Psoas muscle (tissue), 8 donors: ENCODE data around the gene F7. TPM values are rescaled to one million over a fixed set of nuclear protein-coding genes. Genes with fewer than 3 reads are reported as not detected.

Experiments
- ATAC-seq, 4 donors: fragments of 200-7000 bp; cut with Tn5 transposase; one replicate each; pipeline ENCODE4 v1.9.1; 2020; ENCODE audit warnings: moderate library complexity in 3 of 4, mild to moderate bottlenecking in 2 of 4
- DNase-seq, 2 donors: peaks; one replicate each; pipeline ENCODE4 v3.0.0-alpha.2; 2020
- H3K27ac ChIP-seq: fragments of 200-600 bp; one replicate; pipeline ENCODE4 v1.8.0; 2022
- H3K27me3 ChIP-seq, 3 donors: fragments of 200-600 bp in 1 of 3; one replicate each; pipeline versions ENCODE4 v1.6.1 to v1.8.0; 2013 to 2022; ENCODE audit warnings: low read length in 2 of 3, mild to moderate bottlenecking in 2 of 3, moderate library complexity in 1 of 3; ENCODE audit not compliant: insufficient read depth in 3 of 3
- H3K36me3 ChIP-seq, 2 donors: fragments of 200-600 bp in 1 of 2; one replicate each; pipeline versions ENCODE4 v1.6.1 to v1.8.0; 2013 to 2022; ENCODE audit warnings: low read depth in 1 of 2, mild to moderate bottlenecking in 1 of 2, moderate library complexity in 1 of 2; ENCODE audit not compliant: insufficient read depth in 1 of 2
- H3K4me1 ChIP-seq: fragments of 200-600 bp; one replicate; pipeline ENCODE4 v1.8.0; 2022
- H3K4me3 ChIP-seq: fragments of 200-600 bp; one replicate; pipeline ENCODE4 v1.8.0; 2022; ENCODE audit warnings: mild to moderate bottlenecking
- H3K9me3 ChIP-seq: fragments of 200-600 bp; one replicate; pipeline ENCODE4 v1.8.0; 2022
- WGBS, 3 donors: extraction: QIAGEN DNeasy Blood & Tissue Kit; methylation state at CpG; one replicate each; pipeline versions ENCODE4 v1.1.6 to v1.1.7; 2013; 5-methylcytosine and 5-hydroxymethylcytosine counted together
- intact Hi-C, 2 donors: fragments of 100-400 bp; cut with DNase I; formaldehyde crosslinking; loops; one replicate each; pipeline versions ENCODE4 v1.11.0 to v1.14.2; 2022
- polyA plus RNA-seq, 3 donors: library from polyadenylated mRNA; stranded (reverse); fragments of 200-250 nt; gene quantifications; one replicate each; pipeline ENCODE4 v1.2.3, GENCODE V29; 2013
- total RNA-seq, 4 donors: library from RNA; stranded (reverse); fragmentation: NEBNext Ultra II Directional in 2 of 4; extraction: Animal tissue kit (Norgen Biotek cat#: 25700) in 2 of 4; gene quantifications; one replicate each; pipeline versions ENCODE4 v1.2.1 to v1.2.4, GENCODE V29; 2021 to 2023
- TF ChIP-seq, protein P1 (sequence below): fragments of 200-600 bp; IDR thresholded peaks from one replicate; pipeline ENCODE4 v1.8.0; 2022; ENCODE audit warnings: antibody characterized with exemption
- donor health status: healthy with polysubstance abuse.
- donor health status: DM: no; HTN: no; CAD: no; lungs with moderate emphysema.
- donor health status: Bipolar disorder and iron deficiency.
- donor health status: healthy.
- donor health status: DM: yes; HTN: yes; CAD: no.
- donor health status: DM: no; HTN: no; CAD: no.
- donor health status: DM: no; HTN: no; CAD: no.
- donor health status: DM: yes; HTN: yes; CAD: no.

F7 gene
- total and polyA plus RNA-seq, 7 donors: 0.08 to 0.20 (median 0.10) TPM; not detected in 4

DNA sequence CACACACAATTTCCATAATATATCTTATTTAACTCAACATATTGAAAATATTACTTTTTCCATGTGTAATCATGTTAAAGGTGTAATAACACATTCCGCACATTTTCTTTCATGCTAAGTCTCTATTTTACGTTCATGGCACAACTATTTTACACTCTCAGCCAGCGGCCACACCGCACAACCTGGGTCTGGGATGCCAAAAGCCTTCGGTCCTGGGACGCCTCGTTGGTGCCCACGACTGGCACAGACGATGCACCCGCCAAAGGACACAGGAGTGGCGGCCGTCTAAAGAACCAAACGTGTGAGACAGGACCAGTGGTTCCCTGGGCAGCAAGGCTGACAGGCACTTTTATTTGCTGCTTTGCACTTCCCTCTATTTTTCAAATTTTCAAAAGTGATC is 42.8 kb downstream of the F7 start:
- DNase-seq: no peak
- H3K4me1 ChIP-seq: peaks cover 10% of the 10 kb centered on the region
- no peak for ATAC-seq
- H3K36me3 ChIP-seq: no peaks in the 10 kb centered on the region
- TF ChIP-seq, protein P1, sequence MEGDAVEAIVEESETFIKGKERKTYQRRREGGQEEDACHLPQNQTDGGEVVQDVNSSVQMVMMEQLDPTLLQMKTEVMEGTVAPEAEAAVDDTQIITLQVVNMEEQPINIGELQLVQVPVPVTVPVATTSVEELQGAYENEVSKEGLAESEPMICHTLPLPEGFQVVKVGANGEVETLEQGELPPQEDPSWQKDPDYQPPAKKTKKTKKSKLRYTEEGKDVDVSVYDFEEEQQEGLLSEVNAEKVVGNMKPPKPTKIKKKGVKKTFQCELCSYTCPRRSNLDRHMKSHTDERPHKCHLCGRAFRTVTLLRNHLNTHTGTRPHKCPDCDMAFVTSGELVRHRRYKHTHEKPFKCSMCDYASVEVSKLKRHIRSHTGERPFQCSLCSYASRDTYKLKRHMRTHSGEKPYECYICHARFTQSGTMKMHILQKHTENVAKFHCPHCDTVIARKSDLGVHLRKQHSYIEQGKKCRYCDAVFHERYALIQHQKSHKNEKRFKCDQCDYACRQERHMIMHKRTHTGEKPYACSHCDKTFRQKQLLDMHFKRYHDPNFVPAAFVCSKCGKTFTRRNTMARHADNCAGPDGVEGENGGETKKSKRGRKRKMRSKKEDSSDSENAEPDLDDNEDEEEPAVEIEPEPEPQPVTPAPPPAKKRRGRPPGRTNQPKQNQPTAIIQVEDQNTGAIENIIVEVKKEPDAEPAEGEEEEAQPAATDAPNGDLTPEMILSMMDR: no peak
- no peak overlapping the region for H3K27ac ChIP-seq
- H3K4me3 ChIP-seq: no peak overlapping the region
- H3K27me3 ChIP-seq: no peaks in the 10 kb centered on the region
- WGBS, 3 donors: 87 to 91% (median 91%) methylated on average over 13 of the region's 13 CpGs
- no peaks in the 10 kb centered on the region for H3K9me3 ChIP-seq
- intact Hi-C loops: loop anchor here in 1 of 2 donors (10.0 kb wide), 1 partner anchor 1684 kb away; no protein-coding TSS in a partner anchor

DNA sequence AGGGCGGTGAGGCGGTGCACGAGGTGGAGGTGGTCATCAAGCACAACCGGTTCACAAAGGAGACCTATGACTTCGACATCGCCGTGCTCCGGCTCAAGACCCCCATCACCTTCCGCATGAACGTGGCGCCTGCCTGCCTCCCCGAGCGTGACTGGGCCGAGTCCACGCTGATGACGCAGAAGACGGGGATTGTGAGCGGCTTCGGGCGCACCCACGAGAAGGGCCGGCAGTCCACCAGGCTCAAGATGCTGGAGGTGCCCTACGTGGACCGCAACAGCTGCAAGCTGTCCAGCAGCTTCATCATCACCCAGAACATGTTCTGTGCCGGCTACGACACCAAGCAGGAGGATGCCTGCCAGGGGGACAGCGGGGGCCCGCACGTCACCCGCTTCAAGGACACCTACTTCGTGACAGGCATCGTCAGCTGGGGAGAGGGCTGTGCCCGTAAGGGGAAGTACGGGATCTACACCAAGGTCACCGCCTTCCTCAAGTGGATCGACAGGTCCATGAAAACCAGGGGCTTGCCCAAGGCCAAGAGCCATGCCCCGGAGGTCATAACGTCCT is 43.4 kb downstream of the F7 start:
- no peaks in the 10 kb centered on the region for H3K27me3 ChIP-seq
- 92 to 94% (median 92%) methylated on average over 38 of the region's 38 CpGs for WGBS, 3 donors

DNA sequence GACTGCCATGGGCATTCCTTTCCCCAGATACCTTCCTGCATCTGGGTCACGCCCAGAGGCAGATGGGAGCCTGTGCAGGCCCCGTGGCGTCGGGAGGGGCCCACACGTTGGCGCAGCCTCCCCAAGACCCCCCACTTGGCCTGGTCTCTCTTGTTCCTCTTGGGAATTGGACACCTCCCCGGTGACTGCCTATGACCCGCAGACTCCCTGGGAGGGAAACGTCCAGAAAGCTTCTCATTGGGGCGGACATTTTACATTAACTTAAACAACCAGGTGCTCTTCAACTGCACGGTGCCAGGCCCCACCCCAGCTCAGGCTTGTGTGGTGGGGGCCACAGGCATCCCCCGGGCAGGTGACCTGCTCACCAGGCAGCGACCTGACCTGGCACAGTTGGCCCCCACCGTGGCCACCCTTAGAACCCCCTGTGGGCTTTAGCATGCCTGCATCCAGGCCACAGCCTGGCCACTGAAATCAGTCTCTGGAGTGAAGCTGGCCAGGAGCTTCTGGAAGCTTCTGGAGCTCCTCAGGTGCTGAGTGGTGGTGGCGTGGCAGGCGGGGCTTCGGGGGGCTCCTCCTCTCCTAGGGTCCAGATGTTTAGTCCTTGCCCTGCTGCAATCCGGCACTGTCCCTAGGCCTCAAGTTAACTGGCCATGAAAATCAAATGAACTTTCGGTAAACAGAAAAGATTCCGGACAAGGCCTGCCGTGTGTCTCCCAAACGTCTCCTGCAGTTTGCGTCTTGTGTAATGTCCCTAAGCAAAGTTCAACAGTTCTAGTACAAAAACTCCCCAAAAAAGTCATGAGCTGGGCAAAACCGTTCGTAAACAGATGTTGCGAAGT is 44.3 kb downstream of the F7 start:
- TF ChIP-seq, protein P1: no peak
- Histone ChIP-seq H3K27me3 (no peaks in the 10 kb centered on the region), H3K27ac (no peak overlapping the region), H3K9me3 (no peaks in the 10 kb centered on the region), H3K4me3 (no peak overlapping the region), H3K4me1 (peaks cover 11% of the 10 kb centered on the region), H3K36me3 (no peaks in the 10 kb centered on the region)
- no peak for ATAC-seq
- WGBS, 3 donors: 86 to 91% (median 86%) methylated on average over 22 to 26 of the region's 26 CpGs
- DNase-seq: no peak
- intact Hi-C loops: loop anchor here in 1 of 2 donors (5.0 to 10.0 kb wide), 2 partner anchors 113 to 1685 kb away; no protein-coding TSS in a partner anchor

More for the DNA sequence above, 43.4 kb downstream of the F7 start:
- Histone ChIP-seq H3K9me3 (no peaks in the 10 kb centered on the region), H3K27ac (no peak overlapping the region), H3K36me3 (no peaks in the 10 kb centered on the region), H3K4me1 (peaks cover 11% of the 10 kb centered on the region), H3K4me3 (no peak overlapping the region)
- DNase-seq: no peak
- TF ChIP-seq, protein P1: no peak
- ATAC-seq: no peak
- intact Hi-C loops: loop anchor here in 1 of 2 donors (10.0 kb wide), 1 partner anchor 1684 kb away; no protein-coding TSS in a partner anchor

DNA sequence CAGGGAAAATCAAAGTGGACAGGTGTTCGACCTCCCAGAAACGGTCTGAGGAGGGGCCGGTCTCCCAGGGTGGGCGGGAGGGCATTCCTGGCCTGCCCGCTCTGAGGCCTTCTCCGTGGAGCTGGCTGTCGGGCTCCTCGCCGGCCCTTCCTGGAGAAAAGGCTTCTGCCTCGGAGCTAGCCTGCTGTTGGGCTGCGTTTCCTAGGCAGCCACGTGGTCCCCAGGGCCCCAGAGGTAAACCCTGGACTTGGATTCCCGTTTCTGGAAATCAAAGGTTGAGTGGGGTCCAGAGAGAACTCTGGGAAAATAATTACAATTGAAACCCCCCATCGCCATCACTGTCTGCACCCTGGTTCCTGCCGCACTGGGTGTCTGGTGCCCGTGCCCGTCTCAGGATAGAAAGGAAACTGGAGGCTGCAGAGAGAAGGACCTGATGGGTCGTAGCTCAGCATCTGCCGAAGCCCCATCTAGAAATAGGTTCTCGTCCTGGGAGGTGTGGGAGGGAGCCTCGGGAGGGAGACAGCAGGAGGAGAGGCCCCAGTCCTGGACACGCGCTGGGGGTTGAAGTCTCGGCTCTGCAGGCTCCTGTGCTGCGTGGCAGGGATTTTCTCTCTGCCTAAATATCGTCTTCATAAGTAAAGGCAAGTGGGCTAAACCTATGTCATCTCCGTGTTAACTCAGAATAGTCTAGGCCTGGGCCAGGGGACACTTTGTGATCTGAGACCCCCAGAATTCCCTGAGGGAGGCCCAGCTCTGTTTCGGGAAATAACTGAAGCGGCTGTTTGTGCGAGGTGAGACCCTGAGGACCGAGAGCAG is 45.2 kb downstream of the F7 start:
- TF ChIP-seq, protein P1: no peak
- H3K4me1 ChIP-seq: peaks cover 11% of the 10 kb centered on the region
- no peaks in the 10 kb centered on the region for H3K36me3 ChIP-seq
- intact Hi-C loops: loop anchor here in 1 of 2 donors (5.0 kb wide), 1 partner anchor 113 kb away; no protein-coding TSS in a partner anchor
- H3K9me3 ChIP-seq: no peaks in the 10 kb centered on the region
- H3K27me3 ChIP-seq: no peaks in the 10 kb centered on the region
- DNase-seq (no peak), ATAC-seq (no peak)
- WGBS, 3 donors: 81 to 87% (median 83%) methylated on average over 31 of the region's 31 CpGs
- no peak overlapping the region for H3K27ac ChIP-seq
- no peak overlapping the region for H3K4me3 ChIP-seq
